ENCODE data around the gene HOXB3.
A peak's percentile ranks its signal among the peaks of the same experiment; 100 is the strongest.

Gene HOXB3

GRCh38 chr17:48553826-48554225 lies 36.2 kb downstream of the HOXB3 start:
- DNase-seq, result no peak

DNA sequence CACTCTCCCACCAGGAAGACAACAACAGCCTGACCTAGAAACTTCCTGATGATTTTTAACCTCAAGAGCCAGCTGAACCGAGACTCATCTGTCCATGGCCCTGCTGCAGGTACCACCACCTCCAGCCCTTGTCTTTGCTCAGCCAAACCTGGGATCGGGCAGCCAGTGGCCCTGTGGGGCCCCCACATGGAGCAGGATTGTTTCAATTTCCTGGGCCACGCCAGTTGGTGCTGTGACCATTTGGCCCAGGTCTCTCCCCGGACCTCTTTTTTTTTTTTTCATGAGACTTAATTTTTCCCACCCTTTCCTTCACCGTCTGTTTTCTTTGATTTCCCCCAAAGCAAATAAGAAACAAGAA lies 36.9 kb downstream of the HOXB3 start:
- no peak for DNase-seq

GRCh38 chr17:48552466-48553189 lies 37.4 kb downstream of the HOXB3 start:
- no peak for DNase-seq

GRCh38 chr17:48551596-48552465 lies 38.2 kb downstream of the HOXB3 start:
- no peak for DNase-seq

GRCh38 chr17:48551214-48551555 lies 38.9 kb downstream of the HOXB3 start:
- DNase-seq, result no peak

- DNase-seq, result no peak
These were observed 39.4 kb downstream of the HOXB3 start for GRCh38 chr17:48550502-48551213.

GRCh38 chr17:48549914-48550501 lies 40.0 kb downstream of the HOXB3 start:
- no peak for DNase-seq

GRCh38 chr17:48549281-48549630 lies 40.8 kb downstream of the HOXB3 start:
- no peak for DNase-seq

DNA sequence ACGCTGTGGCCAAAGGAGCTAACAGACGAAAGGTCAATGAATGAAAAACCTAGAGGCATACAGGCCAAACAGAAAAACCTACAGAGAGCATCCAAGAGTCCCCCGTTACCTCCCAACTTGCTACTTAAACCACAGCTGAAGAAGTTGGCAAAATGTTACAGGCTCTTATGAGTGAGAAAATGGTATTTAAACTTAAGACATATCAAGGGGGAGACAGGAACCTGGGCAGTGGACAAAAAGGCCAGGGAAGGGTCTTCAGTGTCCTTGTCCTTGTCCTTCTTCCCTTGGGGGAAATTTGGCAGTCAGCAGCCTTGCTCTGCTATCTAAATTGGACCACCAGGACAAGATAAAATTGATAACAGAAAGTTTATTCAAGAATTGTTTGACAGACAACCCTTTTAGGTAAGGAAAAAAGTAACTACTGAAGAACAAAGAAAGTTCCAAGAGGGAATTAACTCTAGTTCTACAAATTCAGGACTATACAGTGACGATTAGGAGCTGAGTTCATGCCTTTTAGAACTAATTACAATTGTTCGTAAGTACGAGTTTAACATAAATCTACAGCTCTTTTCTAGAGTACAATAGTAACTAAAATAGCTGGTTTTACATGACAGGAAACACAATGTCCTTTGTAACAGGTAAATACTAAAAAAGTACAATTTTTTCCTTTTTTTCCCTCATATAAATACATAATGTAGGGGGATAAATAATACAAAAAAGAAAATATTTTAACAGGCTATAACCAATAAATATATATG lies 41.3 kb downstream of the HOXB3 start:
- no peak for DNase-seq

DNA sequence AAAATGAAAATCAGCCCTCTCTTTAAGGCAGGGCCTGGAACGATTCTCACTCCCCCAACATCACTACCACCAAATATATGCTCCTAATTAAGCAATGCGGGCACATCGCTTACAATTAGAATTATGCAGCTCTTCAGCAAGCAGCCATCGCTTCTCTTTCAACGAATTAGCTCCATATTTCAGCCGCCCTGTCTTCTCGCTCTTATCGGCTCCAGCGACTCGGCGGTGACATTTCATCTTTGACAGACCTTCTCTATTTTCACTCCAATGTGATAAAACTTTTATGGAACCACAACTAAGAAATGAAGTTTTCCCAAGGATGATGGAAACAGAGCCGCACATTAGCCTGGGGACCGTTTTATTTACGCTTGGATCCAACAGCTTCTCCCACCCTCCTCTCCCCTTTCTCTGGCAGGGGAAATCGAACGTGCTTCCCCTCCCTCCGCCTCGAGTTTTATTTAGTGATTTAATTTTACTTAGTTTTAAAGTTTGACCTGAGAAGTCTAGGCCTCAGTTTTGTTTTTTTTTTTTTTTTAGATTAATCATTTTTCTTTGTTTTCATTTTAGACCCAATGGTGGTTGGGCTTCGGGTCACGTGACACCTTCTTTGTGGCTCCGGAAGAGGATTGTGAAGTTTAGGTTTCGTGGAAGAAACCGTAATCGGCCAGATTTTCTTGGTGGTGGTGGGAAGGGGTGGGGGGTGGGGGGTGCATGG lies 42.1 kb downstream of the HOXB3 start:
- DNase-seq, result no peak

- DNase-seq, result peak; percentile 48
These were observed 42.9 kb downstream of the HOXB3 start for GRCh38 chr17:48546924-48547807.

GRCh38 chr17:48546137-48546923 lies 43.7 kb downstream of the HOXB3 start:
- DNase-seq, result no peak

DNA sequence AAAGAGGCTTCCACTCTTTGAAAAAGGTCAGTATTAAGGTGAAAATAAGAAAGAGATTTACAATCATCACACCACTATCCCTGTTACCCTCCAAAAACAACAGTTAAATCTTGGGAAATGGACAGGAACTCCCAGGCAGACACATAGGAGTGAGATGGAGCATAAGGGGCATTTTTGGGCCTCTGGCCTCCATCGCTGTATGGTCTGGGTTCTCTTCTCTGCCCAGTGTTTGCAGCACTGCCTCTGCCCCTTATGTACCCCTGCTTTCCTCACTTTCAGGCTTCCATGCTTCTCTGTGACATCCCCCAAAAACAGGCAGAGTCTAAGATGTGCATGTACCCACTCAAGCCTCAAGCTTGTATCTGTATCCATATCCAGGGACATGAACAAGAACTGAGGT lies 44.5 kb downstream of the HOXB3 start:
- no peak for DNase-seq

GRCh38 chr17:48545022-48545375 lies 45.0 kb downstream of the HOXB3 start, which contains the start of gene HOXB2:
HOXB2 (minus strand) TSS chr17:48545109; CDS start chr17:48544911, 198 bp downstream.
- no peak for DNase-seq

DNA sequence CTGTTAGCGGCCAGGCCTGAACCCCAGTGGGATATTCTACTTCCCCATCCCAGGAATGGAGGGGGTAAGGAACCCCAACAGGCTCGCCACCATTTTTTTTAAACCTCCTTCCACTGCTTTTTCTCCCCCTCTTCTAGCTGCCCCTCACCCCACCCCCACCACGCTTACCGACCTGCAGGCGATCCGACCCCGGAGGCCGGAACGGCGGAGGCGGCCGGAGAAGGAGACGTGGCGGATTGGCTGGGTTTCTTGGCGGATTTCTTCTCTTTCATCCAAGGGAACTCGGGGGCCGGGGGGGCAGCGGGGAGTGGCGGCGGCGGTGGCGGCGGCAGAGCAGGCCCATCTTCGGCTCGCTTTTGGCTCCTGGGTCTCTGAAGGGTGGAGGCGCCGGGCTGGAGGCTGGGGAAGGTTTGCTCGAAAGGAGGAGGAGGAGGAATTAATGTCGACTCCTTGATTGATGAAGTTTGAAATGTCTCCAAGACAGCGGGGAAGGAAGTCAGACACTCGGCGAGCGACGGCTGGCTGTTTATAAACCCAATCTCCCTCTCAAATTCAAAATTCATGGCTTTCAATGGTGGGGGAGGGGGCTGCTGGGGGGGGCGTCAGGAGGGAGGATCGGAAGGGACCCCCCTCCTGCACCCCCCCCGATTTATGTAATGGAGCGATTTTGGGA lies 45.6 kb downstream of the HOXB3 start:
- DNase-seq, result peak; percentile 27

DNA sequence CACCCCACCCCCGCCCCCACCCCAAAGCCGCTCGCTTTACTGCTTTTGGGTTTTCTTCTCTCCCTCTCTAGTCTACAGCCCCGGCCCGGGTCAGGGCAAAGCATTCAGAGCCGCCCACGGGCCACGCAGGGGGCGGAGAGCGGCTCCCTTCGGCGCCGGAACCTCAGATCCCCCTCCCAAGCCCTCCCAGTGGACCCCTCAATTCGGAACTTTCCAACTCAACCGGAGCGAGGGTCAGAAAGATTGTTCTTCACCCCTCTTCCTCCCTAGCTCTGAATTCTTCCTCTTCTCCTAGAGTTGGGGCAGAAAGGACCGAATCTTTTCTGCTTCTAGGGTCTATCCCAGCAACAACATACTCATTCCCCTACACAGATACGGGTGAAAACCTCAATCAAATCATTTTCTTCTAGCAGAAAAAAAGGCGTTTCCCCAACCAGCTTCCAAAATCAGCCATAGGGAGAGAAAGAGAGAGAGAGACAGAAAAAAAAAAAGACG lies 46.1 kb downstream of the HOXB3 start:
- no peak for DNase-seq

GRCh38 chr17:48543107-48543853 lies 46.8 kb downstream of the HOXB3 start:
- DNase-seq, result no peak

GRCh38 chr17:48542698-48543106 lies 47.3 kb downstream of the HOXB3 start:
- no peak for DNase-seq

All from COR-L47 (cell line).